Measurements from ENCODE around the gene SMARCAL1.

SMARCAL1 gene

GRCh38 chr2:216464104-216464720 is 51.9 kb downstream of the SMARCAL1 start:
- Mint-ChIP-seq H3K27me3 (no peaks in the 10 kb centered on the region), H3K4me1 (no peaks in the 10 kb centered on the region), H3K27ac (no peak overlapping the region), H3K36me3 (peaks cover 11 to 42% of the 10 kb centered on the region in 2 donors), H3K9me3 (peaks cover 0 to 3% of the 10 kb centered on the region in 2 donors), H3K4me3 (no peak overlapping the region)
- DNase-seq (no peak), ATAC-seq (replicated peaks) (no peak)

- Mint-ChIP-seq H3K27ac (no peak overlapping the region), H3K4me1 (no peaks in the 10 kb centered on the region), H3K36me3 (peaks cover 11 to 52% of the 10 kb centered on the region in 2 donors), H3K4me3 (no peak overlapping the region), H3K27me3 (no peaks in the 10 kb centered on the region), H3K9me3 (peaks cover 0 to 3% of the 10 kb centered on the region in 2 donors)
- no peak for ATAC-seq (replicated peaks)
- DNase-seq, result no peak
These were observed 53.4 kb downstream of the SMARCAL1 start for GRCh38 chr2:216465579-216466195.

GRCh38 chr2:216467845-216468244 is 55.6 kb downstream of the SMARCAL1 start:
- no peak for DNase-seq
- Mint-ChIP-seq H3K27ac (no peak overlapping the region), H3K36me3 (peaks cover 8 to 43% of the 10 kb centered on the region in 2 donors), H3K27me3 (no peaks in the 10 kb centered on the region), H3K9me3 (peaks cover 0 to 3% of the 10 kb centered on the region in 2 donors), H3K4me3 (no peak overlapping the region), H3K4me1 (no peaks in the 10 kb centered on the region)
- no peak for ATAC-seq (replicated peaks)

GRCh38 chr2:216469661-216470060 is 57.4 kb downstream of the SMARCAL1 start:
- H3K36me3 Mint-ChIP-seq, result peaks cover 4 to 29% of the 10 kb centered on the region in 2 donors
- no peak for ATAC-seq (replicated peaks)

GRCh38 chr2:216473187-216473586 is 60.9 kb downstream of the SMARCAL1 start:
- no peak for ATAC-seq (replicated peaks)
- no peak overlapping the region for H3K27ac Mint-ChIP-seq
- H3K36me3 Mint-ChIP-seq, result peaks cover 7 to 20% of the 10 kb centered on the region in 2 donors

More at GRCh38 chr2:216469661-216470060, 57.4 kb downstream of the SMARCAL1 start:
- no peak overlapping the region for H3K4me3 Mint-ChIP-seq
- peaks cover 0 to 2% of the 10 kb centered on the region in 2 donors for H3K4me1 Mint-ChIP-seq
- H3K9me3 Mint-ChIP-seq, result no peaks in the 10 kb centered on the region
- no peaks in the 10 kb centered on the region for H3K27me3 Mint-ChIP-seq
- DNase-seq, result no peak
- no peak overlapping the region for H3K27ac Mint-ChIP-seq

GRCh38 chr2:216474925-216475670 is 62.8 kb downstream of the SMARCAL1 start:
- H3K4me1 Mint-ChIP-seq, result peaks cover 10 to 14% of the 10 kb centered on the region in 2 donors
- H3K27me3 Mint-ChIP-seq, result no peaks in the 10 kb centered on the region
- DNase-seq (peak; percentile 17), ATAC-seq (replicated peaks) (peak; percentile 94 to 95)
- H3K9me3 Mint-ChIP-seq, result no peaks in the 10 kb centered on the region
- peak overlapping the region; percentile 56 to 66 for H3K4me3 Mint-ChIP-seq
- peak overlapping the region; percentile 9 for H3K27ac Mint-ChIP-seq
- peaks cover 12 to 25% of the 10 kb centered on the region in 2 donors for H3K36me3 Mint-ChIP-seq

More at GRCh38 chr2:216473187-216473586, 60.9 kb downstream of the SMARCAL1 start:
- no peak overlapping the region for H3K4me3 Mint-ChIP-seq
- H3K4me1 Mint-ChIP-seq, result peaks cover 8 to 14% of the 10 kb centered on the region in 2 donors
- H3K9me3 Mint-ChIP-seq, result no peaks in the 10 kb centered on the region
- H3K27me3 Mint-ChIP-seq, result no peaks in the 10 kb centered on the region
- no peak for DNase-seq

GRCh38 chr2:216475767-216476166 is 63.5 kb downstream of the SMARCAL1 start:
- Mint-ChIP-seq H3K4me3 (peak overlapping the region; percentile 56 to 66), H3K4me1 (peaks cover 10 to 14% of the 10 kb centered on the region in 2 donors)

GRCh38 chr2:216477283-216478035 is 65.2 kb downstream of the SMARCAL1 start:
- H3K36me3 Mint-ChIP-seq, result peaks cover 23 to 38% of the 10 kb centered on the region in 2 donors

More at GRCh38 chr2:216475767-216476166, 63.5 kb downstream of the SMARCAL1 start:
- Mint-ChIP-seq H3K27me3 (no peaks in the 10 kb centered on the region), H3K9me3 (no peaks in the 10 kb centered on the region), H3K36me3 (peaks cover 18 to 26% of the 10 kb centered on the region in 2 donors), H3K27ac (no peak overlapping the region)
- ATAC-seq (replicated peaks), result no peak
- no peak for DNase-seq

GRCh38 chr2:216478151-216478550 is 65.9 kb downstream of the SMARCAL1 start:
- DNase-seq (no peak), ATAC-seq (replicated peaks) (peak; percentile 54 to 63)
- no peak overlapping the region for H3K27ac Mint-ChIP-seq
- no peak overlapping the region for H3K4me3 Mint-ChIP-seq
- H3K4me1 Mint-ChIP-seq, result peaks cover 10 to 14% of the 10 kb centered on the region in 2 donors
- no peaks in the 10 kb centered on the region for H3K27me3 Mint-ChIP-seq
- no peaks in the 10 kb centered on the region for H3K9me3 Mint-ChIP-seq
- H3K36me3 Mint-ChIP-seq, result peaks cover 25 to 45% of the 10 kb centered on the region in 2 donors

More at GRCh38 chr2:216477283-216478035, 65.2 kb downstream of the SMARCAL1 start:
- Mint-ChIP-seq H3K4me3 (no peak overlapping the region), H3K27ac (no peak overlapping the region), H3K27me3 (no peaks in the 10 kb centered on the region), H3K9me3 (no peaks in the 10 kb centered on the region), H3K4me1 (peaks cover 10 to 14% of the 10 kb centered on the region in 2 donors)
- ATAC-seq (replicated peaks) (no peak), DNase-seq (no peak)

GRCh38 chr2:216478791-216479190 is 66.5 kb downstream of the SMARCAL1 start:
- Mint-ChIP-seq H3K27me3 (no peaks in the 10 kb centered on the region), H3K36me3 (peaks cover 25 to 45% of the 10 kb centered on the region in 2 donors), H3K4me1 (peaks cover 10 to 14% of the 10 kb centered on the region in 2 donors), H3K4me3 (no peak overlapping the region), H3K27ac (no peak overlapping the region), H3K9me3 (no peaks in the 10 kb centered on the region)
- no peak for ATAC-seq (replicated peaks)
- DNase-seq, result no peak

- Mint-ChIP-seq H3K36me3 (peaks cover 25 to 45% of the 10 kb centered on the region in 2 donors), H3K9me3 (no peaks in the 10 kb centered on the region), H3K27me3 (no peaks in the 10 kb centered on the region), H3K4me1 (peaks cover 6 to 7% of the 10 kb centered on the region in 2 donors), H3K27ac (no peak overlapping the region), H3K4me3 (no peak overlapping the region)
- no peak for DNase-seq
- no peak for ATAC-seq (replicated peaks)
These were observed 67.9 kb downstream of the SMARCAL1 start for GRCh38 chr2:216480221-216480620.

GRCh38 chr2:216482640-216483039 is 70.4 kb downstream of the SMARCAL1 start:
- H3K4me3 Mint-ChIP-seq, result no peak overlapping the region
- DNase-seq (no peak), ATAC-seq (replicated peaks) (no peak)
- H3K9me3 Mint-ChIP-seq, result no peaks in the 10 kb centered on the region
- H3K4me1 Mint-ChIP-seq, result peaks cover 0 to 2% of the 10 kb centered on the region in 2 donors
- H3K36me3 Mint-ChIP-seq, result peaks cover 19 to 36% of the 10 kb centered on the region in 2 donors
- no peaks in the 10 kb centered on the region for H3K27me3 Mint-ChIP-seq
- peak overlapping the region; percentile 20 for H3K27ac Mint-ChIP-seq

- no peaks in the 10 kb centered on the region for H3K27me3 Mint-ChIP-seq
- no peaks in the 10 kb centered on the region for H3K4me1 Mint-ChIP-seq
- no peak overlapping the region for H3K4me3 Mint-ChIP-seq
- peaks cover 14 to 25% of the 10 kb centered on the region in 2 donors for H3K36me3 Mint-ChIP-seq
- ATAC-seq (replicated peaks) (no peak), DNase-seq (no peak)
- H3K27ac Mint-ChIP-seq, result no peak overlapping the region
- no peaks in the 10 kb centered on the region for H3K9me3 Mint-ChIP-seq
These were observed 73.0 kb downstream of the SMARCAL1 start for GRCh38 chr2:216485237-216485636.

- Mint-ChIP-seq H3K4me3 (no peak overlapping the region), H3K27ac (no peak overlapping the region), H3K9me3 (no peaks in the 10 kb centered on the region), H3K36me3 (peaks cover 9 to 20% of the 10 kb centered on the region in 2 donors), H3K27me3 (no peaks in the 10 kb centered on the region), H3K4me1 (no peaks in the 10 kb centered on the region)
- no peak for ATAC-seq (replicated peaks)
- DNase-seq, result no peak
These were observed 73.5 kb downstream of the SMARCAL1 start for GRCh38 chr2:216485745-216486144.

All from stimulated activated naive B cell treated with anti-CD40 and anti-IgM and Interleukin-4, amounts not matched to agents 10 μg/mL and 1 μg/mL and 100 μg/mL, for 72 hours (primary cell).